HG03521 (cell line): Measurements from ENCODE around the gene TRIM62.
"Not testable (repeated sequence)": the region's sequence is repeated elsewhere in the genome, so short reads cannot be mapped to it uniquely, and the experiment has no call there.

Source experiments
- ATAC-seq: cut with Tn5 transposase; IDR thresholded peaks from one replicate; pipeline ENCODE4 v1.9.1; 2021; ENCODE audit warnings: mild to moderate bottlenecking, moderate library complexity; ENCODE audit not compliant: unreplicated experiment

TRIM62 gene

DNA sequence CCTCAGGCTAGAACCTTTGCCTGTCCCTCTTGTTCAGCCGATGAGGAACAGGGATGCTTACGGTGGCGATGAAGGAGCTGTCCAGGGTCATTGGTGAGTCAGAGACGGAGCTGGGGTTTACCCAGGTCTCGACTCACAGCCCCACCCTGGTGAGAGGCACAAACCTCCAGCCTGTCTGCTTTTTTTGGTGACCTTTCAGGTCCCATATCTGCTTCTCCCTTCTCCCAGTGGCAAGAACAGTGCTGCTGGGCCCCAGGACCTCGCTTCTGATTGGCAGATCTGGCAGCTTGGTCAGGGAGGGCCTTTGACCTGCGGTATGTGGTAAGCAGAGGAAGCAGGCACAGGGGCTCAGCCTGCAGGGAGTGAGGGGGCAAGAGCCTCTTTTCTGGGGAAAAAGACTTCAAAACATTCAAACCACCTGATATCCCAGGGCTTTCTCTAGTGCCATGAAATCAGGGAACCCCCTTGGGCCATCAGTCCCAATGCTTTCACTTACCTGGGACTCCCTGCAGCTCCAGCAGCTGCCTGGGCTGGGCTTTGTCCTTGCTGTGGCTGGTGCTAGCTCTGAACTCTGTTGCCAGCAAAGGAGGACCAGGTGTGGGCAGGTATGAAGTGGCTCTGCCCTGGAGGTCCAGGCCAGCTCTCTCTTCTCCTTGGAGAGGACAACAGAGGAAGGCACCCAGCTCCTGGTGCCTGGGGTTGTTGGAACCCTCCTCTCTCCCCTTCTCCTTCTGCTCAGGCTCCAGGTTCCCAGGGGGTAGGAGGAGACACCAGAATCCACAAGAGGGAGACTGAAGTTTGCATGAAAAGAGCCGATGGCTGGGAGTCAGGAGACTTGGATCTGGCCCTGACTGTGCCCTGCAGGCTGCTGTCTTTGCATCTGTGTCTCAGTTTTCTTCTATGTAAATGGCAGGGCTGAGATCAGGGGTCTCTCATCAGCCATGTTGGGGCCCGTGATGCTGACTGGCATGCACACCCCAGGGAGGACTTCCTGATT lies 41.4 kb downstream of the TRIM62 start:
- no peak for ATAC-seq

DNA sequence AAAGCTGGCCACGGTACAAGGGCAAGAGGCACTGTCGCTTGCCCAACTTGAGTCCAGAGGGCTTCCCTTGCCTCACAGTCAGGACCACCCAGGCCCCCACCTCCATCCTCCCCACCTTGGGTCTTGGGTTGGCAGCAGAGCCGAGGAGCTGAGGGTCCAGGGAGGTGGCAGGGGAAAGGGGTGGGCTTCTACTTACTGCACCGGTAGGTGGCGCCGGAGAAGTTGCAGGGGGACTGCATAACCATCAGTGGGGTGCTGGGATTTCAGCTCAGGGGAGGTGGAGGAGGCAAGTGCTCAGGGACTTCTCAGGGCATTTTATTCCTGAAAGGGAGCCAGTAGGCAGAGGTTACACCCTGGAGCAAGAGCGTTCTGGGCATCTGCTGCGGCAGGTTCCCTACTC lies 44.0 kb downstream of the TRIM62 start:
- ATAC-seq = no peak

DNA sequence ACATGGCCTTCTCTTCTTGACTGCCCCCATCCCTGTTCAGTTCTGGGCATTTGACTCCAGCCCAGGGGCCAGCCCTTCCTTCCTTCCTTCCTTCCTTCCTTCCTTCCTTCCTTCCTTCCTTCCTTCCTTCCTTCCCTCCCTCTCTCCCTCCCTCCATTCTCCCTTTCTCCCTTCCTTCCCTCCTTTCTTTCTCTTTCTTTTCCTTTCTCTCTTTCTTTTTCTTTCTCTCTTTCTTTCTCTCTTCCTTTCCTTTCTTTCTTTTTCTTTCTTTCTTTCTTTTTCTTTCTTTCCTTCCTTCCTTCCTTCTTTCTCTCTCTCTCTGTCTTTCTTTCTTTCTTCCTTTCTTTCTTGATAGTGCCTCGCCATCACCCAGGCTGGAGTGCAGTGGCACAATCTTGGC lies 45.8 kb downstream of the TRIM62 start:
- not testable (repeated sequence) for ATAC-seq

DNA sequence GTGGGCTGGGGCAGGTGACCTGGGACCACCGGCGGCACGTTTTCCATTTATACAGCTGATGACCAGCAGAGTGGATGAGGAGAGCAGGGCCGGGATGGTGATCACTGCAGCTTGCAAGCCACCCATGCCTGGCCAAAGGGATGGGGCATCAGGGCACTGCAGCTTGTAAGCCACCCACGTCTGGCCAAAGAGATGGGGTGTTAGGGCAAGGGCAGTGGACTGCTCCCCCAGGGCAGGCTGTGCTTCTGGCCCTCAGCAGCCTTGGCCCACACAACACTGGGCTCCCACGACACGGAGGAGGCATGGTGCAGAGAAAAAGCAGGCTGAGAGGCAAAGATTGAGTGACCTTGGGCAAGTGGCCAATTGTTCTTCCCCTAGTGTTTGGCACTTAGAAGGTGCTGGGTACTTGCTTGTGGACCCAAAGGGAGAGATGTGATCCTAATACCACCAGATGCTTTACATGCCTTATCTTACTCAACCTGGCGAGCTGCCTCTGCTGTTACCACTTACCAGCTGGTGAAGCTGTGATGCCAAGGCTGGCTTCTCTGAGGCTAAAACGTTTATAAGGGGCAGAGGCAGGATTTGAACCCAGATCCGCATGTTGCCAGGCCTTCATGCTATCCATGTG lies 48.3 kb downstream of the TRIM62 start:
- no peak for ATAC-seq

DNA sequence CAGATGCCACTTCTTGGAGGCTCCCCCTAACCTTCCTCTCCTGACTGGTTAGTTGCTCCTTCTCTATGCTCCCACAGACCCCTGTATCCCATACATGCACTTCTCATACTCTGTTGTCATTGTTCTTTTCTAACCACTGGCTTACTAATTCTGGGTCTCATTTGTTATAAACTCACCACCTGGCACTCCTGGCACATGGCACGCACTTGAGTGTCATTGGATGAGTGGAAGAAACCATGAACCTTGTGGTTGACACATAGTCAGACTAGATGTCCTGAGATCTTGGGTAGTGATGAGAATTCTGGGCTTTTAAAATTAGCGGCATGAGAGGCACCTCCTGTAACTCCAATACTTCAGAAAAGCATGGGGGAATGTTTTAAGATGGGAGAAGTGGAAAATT lies 49.3 kb downstream of the TRIM62 start:
- ATAC-seq = no peak

DNA sequence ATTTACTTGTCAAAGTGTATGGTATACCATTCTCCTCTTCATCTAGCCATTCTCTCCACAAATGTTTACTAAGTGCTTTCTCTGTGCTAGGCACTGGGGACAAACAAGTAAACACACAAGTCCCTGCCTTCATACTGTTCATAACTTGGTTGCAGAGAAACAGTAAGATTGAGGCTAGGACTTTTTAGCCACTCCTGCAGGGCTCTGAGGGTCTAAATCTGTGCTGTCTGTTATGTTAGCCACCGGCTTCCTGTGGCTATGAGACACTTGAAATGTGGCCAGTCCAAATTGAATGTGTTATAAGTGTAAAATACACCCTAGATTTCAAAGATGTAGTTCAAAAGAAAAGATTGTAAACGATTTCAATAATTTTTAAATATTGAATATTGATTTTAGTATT lies 50.7 kb downstream of the TRIM62 start:
- ATAC-seq = no peak

DNA sequence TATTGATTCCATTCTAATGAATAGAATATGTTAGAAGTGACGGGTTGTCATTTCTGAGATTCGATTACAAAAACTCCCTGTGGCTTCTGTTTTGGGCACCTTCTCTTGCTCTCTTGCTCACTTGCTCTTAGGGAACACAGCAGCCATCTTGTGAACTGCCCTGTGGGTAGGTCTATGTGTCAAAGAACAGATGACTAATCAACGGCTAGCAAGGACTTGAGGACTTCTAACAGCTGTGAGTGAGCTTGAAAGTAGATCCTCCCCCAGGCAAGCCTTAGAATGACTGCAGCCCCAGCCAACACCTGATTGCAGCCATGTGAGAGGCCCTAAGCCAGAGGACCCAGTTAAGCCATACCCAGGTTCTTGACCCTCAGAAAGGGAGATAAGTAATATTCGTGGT lies 51.5 kb downstream of the TRIM62 start:
- no peak for ATAC-seq

DNA sequence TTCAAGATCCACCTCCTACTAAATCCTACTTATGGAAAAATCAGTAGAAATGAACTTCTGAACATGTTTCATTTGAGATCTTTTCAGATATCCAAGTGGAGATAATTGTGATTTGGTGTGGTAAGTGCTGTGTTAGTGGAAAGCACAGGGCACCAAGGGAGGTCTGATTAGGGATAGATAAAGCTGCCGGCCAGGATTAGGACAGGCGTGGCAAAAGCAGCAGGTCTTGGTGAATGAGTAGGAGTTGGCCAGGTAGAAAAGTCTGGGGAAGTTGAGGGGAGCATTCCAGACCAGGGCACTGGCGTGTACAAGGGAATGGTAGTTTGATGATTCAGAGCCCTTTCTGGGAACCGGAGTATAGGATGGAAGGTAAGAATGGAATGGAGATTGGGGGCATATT lies 53.1 kb downstream of the TRIM62 start:
- no peak for ATAC-seq

DNA sequence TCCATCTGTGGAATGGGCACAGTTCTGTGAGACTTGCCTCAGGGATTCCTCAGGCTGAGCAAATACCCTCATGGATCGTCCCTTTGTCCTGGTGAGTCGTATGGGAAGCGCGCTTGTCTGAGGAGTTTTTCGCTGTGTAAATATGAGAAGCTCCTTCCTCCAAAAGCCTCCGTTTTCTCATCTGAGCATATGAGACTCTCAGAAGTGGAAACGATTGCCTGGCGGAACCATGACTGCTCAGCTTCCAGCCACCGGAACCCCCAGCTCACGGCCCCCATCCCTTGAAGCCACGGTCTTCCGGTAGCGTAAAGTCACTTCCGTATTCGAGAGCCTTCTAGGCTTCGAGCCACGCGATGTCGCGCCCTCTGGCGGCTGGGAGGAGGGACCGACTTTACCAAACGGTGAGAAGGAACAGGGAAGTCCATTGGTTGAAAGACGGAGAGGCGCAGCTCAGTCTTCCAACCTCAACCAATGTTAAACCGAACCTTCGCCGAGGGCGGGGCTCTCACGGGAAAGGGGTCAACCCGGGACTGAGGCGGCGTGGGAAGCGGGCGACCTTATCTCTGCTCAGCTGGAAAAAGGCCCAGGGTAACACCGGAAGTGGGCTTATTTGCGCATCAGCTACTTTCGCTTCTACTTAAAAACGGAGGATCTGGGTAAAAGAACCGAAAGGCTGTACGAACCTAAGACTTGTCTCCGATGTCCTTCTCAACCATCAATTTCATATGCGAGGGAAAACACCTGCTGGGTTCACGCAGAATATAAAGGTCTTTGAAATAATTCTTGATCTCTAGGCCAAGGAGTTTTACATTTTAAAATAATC lies 54.6 kb downstream of the TRIM62 start:
- ATAC-seq = peak; percentile 90

DNA sequence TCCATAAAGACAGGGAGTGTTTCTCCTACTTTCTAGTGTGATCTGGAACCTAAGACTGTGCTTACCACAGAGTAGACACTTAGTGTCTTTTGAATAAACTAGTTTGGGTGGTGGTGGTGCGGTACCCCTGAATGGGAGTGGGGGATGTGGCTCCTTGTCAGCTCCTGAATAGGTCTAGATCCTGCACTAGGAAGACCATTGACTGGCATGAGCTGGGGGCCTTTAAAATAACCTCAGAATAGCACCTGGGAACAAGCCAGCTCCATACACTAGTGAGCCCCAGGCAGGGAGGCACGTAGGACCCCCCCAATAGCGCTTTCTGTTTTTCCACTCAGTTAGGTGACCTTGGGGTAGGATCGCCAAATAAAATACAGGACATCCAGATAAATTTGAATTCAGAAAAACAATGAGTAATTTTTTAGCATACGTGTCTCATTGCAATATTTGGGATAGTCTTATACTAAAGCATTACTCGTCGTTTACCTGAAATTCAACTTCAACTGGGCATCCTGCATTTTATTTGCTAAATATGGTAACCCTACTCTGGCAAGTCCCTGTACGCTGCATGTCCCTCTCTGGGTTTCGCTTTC lies 55.3 kb downstream of the TRIM62 start:
- no peak for ATAC-seq

DNA sequence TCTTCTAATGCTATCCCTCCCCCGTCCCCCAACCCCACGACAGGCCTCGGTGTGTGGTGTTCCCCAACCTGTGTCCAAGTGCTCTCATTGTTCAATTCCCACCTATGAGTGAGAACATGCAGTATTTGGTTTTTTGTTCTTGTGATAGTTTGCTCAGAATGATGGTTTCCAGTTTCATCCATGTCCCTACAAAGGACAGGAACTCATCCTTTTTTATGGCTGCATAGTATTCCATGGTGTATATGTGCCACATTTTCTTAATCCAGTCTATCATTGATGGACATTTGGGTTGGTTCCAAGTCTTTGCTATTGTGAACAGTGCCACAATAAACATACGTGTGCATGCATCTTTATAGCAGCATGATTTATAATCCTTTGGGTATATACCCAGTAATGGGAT lies 57.2 kb downstream of the TRIM62 start:
- ATAC-seq = not testable (repeated sequence)

DNA sequence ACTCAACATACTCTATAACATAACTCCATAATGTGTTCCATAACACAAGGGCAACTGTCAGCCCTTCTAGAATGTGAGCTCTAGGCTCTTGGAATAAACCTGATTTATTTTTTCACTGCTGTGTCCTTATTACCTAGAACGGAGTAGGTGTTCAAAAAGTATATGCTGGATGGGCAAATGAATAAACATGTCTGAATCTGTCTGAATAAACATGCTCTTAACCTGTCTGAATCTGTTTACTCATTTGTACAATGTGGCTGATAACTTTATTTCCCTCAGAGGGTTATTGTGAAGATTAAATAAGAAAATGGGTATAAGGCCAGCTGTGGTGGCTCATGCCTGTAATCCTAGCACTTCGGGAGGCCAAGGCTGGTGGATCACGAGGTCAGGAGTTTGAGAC lies 58.6 kb downstream of the TRIM62 start:
- no peak for ATAC-seq

DNA sequence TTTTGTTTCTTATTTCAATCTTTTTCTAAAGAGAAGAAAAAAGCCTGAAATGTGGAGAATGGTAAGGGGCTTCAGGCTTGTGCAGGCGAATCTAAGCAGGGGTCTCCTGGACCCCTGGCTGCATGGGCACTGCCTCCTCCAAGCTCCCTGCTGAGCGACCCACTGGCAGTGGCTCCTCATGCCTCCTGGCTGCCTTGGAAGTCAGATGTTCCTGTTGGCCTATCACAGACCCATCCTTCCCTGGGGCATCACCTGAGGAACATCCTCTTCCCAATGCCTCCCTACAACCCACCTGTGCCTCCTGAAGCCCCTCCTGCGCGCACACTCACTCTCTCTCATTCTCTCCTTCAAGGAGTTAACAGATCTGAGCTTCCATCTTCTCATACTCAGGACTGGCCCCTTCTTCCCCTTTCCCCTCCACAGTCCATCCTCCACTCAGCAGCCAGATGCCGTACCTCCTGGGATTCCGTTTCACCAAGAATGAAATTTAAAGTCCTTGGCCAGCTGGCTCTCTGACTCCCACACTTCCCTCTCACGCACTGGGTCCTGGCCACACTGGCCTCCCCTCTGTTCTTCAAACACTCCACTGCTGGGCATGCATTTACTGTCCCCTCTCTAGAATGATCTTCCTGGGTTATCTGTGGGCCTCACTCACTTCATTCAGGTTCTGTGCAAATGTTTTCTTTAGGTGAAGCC lies 59.2 kb downstream of the TRIM62 start:
- no peak for ATAC-seq

DNA sequence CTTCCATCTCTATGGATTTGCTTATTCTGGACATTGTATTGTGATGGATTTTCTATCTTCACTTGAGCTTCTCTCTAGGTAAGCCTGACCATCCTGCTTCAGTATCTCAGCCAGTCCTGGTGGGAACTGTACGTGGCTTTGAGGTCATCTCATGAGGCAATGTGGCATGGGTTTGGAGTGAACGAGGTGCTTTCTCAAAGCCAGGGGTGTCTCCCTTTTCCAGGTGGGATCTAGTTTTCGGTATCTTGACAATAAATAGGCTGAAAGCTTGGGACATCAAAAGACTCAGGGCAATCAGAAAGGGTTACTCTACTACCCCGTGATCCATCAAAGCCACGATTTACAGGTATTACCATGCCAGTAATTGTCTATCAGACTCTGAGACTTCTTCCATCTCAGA lies 60.1 kb downstream of the TRIM62 start:
- ATAC-seq = no peak

DNA sequence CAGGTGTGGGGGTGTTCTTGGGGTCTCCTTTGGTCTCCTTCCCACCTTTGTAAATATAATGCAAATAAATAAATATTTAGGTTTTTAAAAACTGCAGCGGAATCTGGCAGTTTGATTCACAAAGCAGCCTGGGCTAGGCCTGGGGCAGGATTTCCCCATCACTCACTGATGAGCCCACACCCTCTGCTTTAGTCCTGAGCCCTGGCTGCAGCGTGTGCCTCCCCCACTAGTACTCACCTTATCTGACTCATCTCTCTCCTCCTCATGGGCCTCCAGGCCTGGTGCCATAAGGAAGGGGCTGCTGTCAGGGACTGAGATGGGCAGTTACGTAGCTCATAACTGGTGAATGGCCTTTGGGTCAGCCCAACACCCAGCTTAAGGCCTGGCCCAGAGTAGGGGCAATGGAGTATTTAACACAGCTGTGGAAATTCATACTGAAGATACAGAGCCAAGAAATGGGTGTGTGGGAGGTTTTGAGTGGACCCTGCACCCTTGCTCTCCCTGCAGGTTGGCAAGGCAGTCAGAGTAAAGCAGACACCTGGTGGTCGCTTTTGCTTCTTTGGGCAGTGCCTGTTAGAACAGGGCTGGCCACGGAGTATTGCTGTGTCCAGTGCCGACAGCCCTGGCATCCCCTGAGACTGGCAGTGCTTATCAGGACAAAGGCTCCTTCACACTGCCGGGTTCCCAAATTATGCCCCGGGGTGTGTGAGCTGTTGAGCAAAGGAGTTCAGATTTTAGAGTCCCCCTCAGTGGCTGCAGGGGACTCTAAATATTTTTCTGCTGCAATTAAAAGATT lies 61.2 kb downstream of the TRIM62 start:
- no peak for ATAC-seq

DNA sequence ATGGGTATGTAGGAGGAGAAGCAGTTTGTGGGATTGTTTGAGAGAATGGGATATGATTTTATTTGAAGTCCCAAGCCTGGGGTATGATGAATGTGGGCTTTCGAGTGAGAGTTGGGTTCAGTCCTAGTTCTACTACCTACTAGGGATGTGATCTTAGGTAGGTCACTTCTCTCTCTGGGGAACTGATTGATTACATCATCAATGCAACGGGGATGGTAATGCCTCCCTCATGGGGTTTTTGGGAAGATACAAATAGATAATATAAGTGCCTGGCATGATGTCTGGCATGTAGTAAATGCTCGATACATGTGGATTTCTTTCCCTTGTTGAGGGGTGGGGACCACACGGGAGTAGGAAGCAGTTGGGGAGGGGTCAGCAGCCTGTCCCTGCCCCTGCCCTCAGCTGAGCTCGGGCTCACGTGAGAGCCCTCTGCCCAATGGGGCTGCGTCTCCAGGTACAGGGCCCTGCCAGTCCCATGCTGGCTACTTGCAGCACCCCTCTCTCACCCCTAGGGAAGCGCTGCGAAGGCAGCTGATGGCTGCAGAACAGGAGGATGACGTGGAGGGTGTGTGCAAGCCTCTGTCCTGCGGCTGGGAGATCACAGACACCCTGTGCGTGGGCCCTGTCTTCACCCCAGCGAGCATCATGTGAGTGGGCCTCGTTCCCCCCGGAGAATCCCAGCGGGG lies 62.2 kb downstream of the TRIM62 start:
- no peak for ATAC-seq

DNA sequence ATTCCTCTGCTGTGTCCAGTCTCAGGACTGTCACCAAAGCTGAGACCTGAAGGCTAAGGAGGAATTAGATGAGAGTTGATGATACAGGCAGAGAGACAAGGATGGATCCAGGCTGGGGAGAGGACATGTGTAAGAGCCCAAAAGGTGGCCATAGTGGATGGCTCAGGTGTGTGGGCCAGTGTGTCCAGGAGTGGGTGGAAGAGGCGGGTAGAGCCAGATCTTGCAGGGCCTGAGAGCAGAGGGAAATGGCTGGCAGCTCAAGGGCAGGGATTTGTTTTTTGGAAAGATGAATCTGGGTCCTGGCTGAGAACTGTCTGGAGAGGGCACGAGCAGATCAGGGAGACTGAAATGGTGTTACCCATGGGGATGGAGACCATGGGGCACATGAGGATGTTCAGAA lies 62.8 kb downstream of the TRIM62 start:
- ATAC-seq = no peak

DNA sequence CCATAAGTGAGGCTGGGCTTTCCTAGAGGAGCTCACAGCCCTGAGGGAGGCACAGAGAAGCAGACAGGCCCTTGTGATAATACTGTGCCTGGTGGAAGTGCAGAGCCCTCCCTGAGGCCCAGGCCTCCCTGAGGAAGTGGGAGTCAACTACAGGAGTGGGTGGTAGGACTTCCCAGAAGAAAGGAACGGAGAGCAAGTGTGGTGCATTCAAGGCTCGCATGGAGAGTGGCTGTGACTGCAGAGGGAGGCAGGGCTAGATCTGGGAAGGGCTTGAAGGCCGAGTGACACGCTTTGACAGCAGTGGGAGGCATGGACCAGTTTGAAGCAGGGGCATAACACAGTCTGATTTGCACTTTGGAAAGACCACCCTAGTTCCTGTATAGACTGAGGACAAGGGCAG lies 63.6 kb downstream of the TRIM62 start:
- ATAC-seq = no peak

DNA sequence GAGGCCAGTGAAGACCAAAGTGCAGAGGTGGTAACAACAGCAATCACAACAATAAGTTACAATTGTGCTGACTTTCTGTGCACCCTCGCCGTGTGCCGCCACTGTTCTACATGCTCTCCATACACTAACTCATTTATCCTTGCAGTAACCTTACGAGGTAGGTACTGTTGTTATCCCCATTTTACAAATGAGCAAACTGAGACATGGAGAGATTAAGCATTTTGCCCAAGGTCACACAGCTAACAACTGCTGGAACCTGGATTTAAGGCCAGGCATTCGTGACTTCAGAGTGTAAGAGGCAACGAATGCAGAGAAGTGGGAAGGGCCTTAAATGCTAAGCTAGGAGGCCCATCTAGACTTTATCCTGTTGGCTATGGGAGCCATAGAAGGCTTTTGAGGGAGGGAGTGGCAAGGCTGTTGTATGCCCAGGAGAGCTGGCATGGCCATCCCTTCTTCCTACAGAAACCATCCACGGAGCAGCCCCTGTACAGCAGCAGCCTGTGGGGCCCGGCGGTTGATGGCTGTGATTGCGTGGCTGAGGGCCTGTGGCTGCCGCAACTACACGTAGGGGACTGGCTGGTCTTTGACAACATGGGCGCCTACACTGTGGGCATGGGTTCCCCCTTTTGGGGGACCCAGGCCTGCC lies 64.3 kb downstream of the TRIM62 start:
- no peak for ATAC-seq
